ENCODE measurements around the gene MEP1A.
A peak's percentile ranks its signal among the peaks of the same experiment; 100 is the strongest.

The MEP1A gene

GRCh38 chr6:46888578-46888977 is 95.4 kb downstream of the MEP1A start:
- TF ChIP-seq, protein P1, sequence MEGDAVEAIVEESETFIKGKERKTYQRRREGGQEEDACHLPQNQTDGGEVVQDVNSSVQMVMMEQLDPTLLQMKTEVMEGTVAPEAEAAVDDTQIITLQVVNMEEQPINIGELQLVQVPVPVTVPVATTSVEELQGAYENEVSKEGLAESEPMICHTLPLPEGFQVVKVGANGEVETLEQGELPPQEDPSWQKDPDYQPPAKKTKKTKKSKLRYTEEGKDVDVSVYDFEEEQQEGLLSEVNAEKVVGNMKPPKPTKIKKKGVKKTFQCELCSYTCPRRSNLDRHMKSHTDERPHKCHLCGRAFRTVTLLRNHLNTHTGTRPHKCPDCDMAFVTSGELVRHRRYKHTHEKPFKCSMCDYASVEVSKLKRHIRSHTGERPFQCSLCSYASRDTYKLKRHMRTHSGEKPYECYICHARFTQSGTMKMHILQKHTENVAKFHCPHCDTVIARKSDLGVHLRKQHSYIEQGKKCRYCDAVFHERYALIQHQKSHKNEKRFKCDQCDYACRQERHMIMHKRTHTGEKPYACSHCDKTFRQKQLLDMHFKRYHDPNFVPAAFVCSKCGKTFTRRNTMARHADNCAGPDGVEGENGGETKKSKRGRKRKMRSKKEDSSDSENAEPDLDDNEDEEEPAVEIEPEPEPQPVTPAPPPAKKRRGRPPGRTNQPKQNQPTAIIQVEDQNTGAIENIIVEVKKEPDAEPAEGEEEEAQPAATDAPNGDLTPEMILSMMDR (IDR thresholded peaks at IDR 0.05; ENCODE audit: low read depth, low read length, missing control alignments): no peak
- peak overlapping the region; percentile 73 for H3K27ac ChIP-seq
- no peak overlapping the region for H3K4me3 ChIP-seq (ENCODE audit: low read depth, low read length)
- peak; percentile 74 for DNase-seq
- in situ Hi-C loops (cut with HindIII; ENCODE audit: low pct_ligation_motif_present, low sequenced_read_pairs): no loop called here
- no peaks in the 10 kb centered on the region for H3K27me3 ChIP-seq (replicated peaks)
- no peaks in the 10 kb centered on the region for H3K36me3 ChIP-seq (replicated peaks)
